Measurements from ENCODE around the gene GLOD5.
A peak's percentile ranks its signal among the peaks of the same experiment; 100 is the strongest.

Gene GLOD5

DNA sequence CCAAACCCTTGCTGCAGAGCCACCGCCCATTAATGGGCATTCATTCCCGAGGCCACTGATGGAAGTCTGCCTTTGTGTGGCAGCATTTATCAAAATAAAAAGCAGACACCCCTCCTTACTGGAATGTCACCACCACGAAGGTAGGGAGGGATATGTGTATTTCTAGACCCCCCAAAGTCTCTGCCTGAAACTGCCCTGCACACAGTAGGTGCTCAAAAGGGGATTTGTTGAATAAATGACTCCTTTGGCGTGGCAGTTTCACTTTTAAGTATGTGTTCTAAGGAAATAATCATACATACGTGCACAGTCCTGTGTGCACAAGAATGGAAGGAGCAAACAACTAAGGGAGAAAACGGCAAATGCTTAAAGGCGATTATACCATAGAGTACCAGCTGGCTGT lies 23.6 kb upstream of the GLOD5 start:
- Histone ChIP-seq H3K9me3 (ENCODE audit: control insufficient read depth, insufficient read depth, low read depth, low read length) (no peaks in the 10 kb centered on the region), H3K36me3 (ENCODE audit: control insufficient read depth in 2 of 2, insufficient read depth in 1 of 2, low read length in 2 of 2) (peaks cover 0 to 4% of the 10 kb centered on the region in 2 experiments; a peak in 2 of 3 replicates), H3K4me1 (ENCODE audit: control insufficient read depth, insufficient read depth, low read length) (no peaks in the 10 kb centered on the region), H3K27ac (ENCODE audit: extremely low read depth, low read depth, low read length) (peak overlapping the region; percentile 86), H3K4me3 (ENCODE audit: low read depth, low read length) (peak overlapping the region; percentile 76)
- POLR2A ChIA-PET, result interaction anchor here (0.5 to 2.0 kb wide), 16 partner anchors 9 to 453 kb away, joined by 3 to 16 read pairs (median 5); partner anchors contain the start of genes HDAC6, OTUD5, PCSK1N and RBM3
- TF ChIP-seq, protein P1, sequence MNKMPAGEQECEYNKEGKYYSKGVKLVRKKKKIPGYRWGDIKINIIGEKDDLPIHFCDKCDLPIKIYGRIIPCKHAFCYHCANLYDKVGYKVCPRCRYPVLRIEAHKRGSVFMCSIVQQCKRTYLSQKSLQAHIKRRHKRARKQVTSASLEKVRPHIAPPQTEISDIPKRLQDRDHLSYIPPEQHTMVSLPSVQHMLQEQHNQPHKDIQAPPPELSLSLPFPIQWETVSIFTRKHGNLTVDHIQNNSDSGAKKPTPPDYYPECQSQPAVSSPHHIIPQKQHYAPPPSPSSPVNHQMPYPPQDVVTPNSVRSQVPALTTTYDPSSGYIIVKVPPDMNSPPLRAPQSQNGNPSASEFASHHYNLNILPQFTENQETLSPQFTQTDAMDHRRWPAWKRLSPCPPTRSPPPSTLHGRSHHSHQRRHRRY (tag by site-specific recombination; IDR thresholded peaks at IDR 0.05), result no peak
- TF ChIP-seq ZNF677 (tag by site-specific recombination; IDR thresholded peaks at IDR 0.05) (no peak), ZNF426 (tag by site-specific recombination; IDR thresholded peaks at IDR 0.05) (no peak), ZNF175 (tag by site-specific recombination; IDR thresholded peaks at IDR 0.05) (no peak), ZNF404 (tag by site-specific recombination; IDR thresholded peaks at IDR 0.05) (no peak), ZFP37 (tag by site-specific recombination; IDR thresholded peaks at IDR 0.05) (no peak), KLF8 (tag by site-specific recombination; IDR thresholded peaks at IDR 0.05) (no peak), ZNF202 (tag by site-specific recombination; IDR thresholded peaks at IDR 0.05; ENCODE audit: borderline replicate concordance) (no peak), ZNF366 (tag by site-specific recombination; conservative IDR thresholded peaks at IDR 0.05) (no peak), ZNF600 (tag by site-specific recombination; IDR thresholded peaks at IDR 0.05) (no peak)
- TF ChIP-seq, protein P2, sequence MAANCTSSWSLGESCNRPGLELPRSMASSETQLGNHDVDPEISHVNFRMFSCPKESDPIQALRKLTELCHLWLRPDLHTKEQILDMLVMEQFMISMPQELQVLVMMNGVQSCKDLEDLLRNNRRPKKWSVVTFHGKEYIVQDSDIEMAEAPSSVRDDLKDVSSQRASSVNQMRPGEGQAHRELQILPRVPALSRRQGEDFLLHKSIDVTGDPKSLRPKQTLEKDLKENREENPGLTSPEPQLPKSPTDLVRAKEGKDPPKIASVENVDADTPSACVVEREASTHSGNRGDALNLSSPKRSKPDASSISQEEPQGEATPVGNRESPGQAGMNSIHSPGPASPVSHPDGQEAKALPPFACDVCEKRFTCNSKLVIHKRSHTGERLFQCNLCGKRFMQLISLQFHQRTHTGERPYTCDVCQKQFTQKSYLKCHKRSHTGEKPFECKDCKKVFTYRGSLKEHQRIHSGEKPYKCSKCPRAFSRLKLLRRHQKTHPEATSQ (tag by site-specific recombination; IDR thresholded peaks at IDR 0.05), result no peak
- TF ChIP-seq, protein P3, sequence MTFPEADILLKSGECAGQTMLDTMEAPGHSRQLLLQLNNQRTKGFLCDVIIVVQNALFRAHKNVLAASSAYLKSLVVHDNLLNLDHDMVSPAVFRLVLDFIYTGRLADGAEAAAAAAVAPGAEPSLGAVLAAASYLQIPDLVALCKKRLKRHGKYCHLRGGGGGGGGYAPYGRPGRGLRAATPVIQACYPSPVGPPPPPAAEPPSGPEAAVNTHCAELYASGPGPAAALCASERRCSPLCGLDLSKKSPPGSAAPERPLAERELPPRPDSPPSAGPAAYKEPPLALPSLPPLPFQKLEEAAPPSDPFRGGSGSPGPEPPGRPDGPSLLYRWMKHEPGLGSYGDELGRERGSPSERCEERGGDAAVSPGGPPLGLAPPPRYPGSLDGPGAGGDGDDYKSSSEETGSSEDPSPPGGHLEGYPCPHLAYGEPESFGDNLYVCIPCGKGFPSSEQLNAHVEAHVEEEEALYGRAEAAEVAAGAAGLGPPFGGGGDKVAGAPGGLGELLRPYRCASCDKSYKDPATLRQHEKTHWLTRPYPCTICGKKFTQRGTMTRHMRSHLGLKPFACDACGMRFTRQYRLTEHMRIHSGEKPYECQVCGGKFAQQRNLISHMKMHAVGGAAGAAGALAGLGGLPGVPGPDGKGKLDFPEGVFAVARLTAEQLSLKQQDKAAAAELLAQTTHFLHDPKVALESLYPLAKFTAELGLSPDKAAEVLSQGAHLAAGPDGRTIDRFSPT (tag by site-specific recombination; IDR thresholded peaks at IDR 0.05), result no peak
- CTCF ChIA-PET, result no interaction called here

DNA sequence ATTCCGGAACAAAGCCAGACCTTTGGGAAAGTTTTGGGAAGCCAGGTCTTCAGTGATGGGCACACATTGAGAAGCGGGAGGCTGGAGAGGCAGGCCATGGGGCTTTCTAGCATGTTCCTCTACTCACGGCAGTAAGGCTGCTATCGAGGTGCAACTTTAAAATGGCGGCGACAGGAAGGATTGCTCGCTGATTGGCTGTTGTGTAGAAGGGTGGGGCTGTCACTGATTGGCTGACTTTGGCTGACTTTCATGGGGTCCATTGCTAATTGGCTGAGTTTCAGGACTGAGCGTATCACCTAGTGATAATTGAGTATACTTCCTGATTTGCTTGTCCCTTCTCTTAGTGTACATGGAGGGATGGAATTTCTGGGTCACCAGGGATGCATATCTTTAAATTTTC lies 19.7 kb upstream of the GLOD5 start:
- Histone ChIP-seq H3K4me1 (ENCODE audit: control insufficient read depth, insufficient read depth, low read length) (no peaks in the 10 kb centered on the region), H3K27ac (ENCODE audit: extremely low read depth, low read depth, low read length) (no peak overlapping the region), H3K4me3 (ENCODE audit: low read depth, low read length) (no peak overlapping the region), H3K9me3 (ENCODE audit: control insufficient read depth, insufficient read depth, low read depth, low read length) (no peaks in the 10 kb centered on the region), H3K36me3 (ENCODE audit: control insufficient read depth in 2 of 2, insufficient read depth in 1 of 2, low read length in 2 of 2) (no peaks in the 10 kb centered on the region)
- TF ChIP-seq ZNF549 (tag by site-specific recombination; IDR thresholded peaks at IDR 0.05) (no peak), ZNF585B (tag by site-specific recombination; IDR thresholded peaks at IDR 0.05) (no peak), OVOL3 (tag by site-specific recombination; IDR thresholded peaks at IDR 0.05) (no peak), ZNF239 (tag by site-specific recombination; IDR thresholded peaks at IDR 0.05) (no peak), OSR2 (tag by site-specific recombination; IDR thresholded peaks at IDR 0.05) (no peak), ZNF501 (tag by site-specific recombination; IDR thresholded peaks at IDR 0.05) (no peak), ZNF146 (tag by site-specific recombination; IDR thresholded peaks at IDR 0.05) (no peak), WT1 (tag by site-specific recombination; IDR thresholded peaks at IDR 0.05) (no peak), ZNF529 (tag by site-specific recombination; IDR thresholded peaks at IDR 0.05; ENCODE audit: insufficient replicate concordance) (no peak)
- TF ChIP-seq, protein P4, sequence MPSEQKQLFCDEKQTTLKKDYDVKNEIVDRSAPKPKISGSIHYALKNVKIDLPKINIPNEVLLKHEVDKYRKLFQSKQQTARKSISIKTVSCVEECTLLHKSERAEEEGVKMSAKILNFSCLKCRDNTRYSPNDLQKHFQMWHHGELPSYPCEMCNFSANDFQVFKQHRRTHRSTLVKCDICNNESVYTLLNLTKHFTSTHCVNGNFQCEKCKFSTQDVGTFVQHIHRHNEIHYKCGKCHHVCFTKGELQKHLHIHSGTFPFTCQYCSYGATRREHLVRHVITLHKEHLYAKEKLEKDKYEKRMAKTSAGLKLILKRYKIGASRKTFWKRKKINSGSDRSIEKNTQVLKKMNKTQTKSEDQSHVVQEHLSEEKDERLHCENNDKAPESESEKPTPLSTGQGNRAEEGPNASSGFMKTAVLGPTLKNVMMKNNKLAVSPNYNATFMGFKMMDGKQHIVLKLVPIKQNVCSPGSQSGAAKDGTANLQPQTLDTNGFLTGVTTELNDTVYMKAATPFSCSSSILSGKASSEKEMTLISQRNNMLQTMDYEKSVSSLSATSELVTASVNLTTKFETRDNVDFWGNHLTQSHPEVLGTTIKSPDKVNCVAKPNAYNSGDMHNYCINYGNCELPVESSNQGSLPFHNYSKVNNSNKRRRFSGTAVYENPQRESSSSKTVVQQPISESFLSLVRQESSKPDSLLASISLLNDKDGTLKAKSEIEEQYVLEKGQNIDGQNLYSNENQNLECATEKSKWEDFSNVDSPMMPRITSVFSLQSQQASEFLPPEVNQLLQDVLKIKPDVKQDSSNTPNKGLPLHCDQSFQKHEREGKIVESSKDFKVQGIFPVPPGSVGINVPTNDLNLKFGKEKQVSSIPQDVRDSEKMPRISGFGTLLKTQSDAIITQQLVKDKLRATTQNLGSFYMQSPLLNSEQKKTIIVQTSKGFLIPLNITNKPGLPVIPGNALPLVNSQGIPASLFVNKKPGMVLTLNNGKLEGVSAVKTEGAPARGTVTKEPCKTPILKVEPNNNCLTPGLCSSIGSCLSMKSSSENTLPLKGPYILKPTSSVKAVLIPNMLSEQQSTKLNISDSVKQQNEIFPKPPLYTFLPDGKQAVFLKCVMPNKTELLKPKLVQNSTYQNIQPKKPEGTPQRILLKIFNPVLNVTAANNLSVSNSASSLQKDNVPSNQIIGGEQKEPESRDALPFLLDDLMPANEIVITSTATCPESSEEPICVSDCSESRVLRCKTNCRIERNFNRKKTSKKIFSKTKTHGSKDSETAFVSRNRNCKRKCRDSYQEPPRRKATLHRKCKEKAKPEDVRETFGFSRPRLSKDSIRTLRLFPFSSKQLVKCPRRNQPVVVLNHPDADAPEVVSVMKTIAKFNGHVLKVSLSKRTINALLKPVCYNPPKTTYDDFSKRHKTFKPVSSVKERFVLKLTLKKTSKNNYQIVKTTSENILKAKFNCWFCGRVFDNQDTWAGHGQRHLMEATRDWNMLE (tag by site-specific recombination; conservative IDR thresholded peaks at IDR 0.05; ENCODE audit: low read depth), result no peak
- TF ChIP-seq, protein P5, sequence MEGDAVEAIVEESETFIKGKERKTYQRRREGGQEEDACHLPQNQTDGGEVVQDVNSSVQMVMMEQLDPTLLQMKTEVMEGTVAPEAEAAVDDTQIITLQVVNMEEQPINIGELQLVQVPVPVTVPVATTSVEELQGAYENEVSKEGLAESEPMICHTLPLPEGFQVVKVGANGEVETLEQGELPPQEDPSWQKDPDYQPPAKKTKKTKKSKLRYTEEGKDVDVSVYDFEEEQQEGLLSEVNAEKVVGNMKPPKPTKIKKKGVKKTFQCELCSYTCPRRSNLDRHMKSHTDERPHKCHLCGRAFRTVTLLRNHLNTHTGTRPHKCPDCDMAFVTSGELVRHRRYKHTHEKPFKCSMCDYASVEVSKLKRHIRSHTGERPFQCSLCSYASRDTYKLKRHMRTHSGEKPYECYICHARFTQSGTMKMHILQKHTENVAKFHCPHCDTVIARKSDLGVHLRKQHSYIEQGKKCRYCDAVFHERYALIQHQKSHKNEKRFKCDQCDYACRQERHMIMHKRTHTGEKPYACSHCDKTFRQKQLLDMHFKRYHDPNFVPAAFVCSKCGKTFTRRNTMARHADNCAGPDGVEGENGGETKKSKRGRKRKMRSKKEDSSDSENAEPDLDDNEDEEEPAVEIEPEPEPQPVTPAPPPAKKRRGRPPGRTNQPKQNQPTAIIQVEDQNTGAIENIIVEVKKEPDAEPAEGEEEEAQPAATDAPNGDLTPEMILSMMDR (tag by site-specific recombination; IDR thresholded peaks at IDR 0.05), result no peak
- POLR2A ChIA-PET, result interaction anchor here (0.5 to 0.6 kb wide), 2 partner anchors 426 to 910 kb away, joined by 4 read pairs; no protein-coding TSS in a partner anchor
- CTCF ChIA-PET, result no interaction called here

All from HEK293 (cell line).